Measurements from ENCODE around the gene COL15A1. TPM values are rescaled to one million over a fixed set of nuclear protein-coding genes. Genes with fewer than 3 reads are reported as not detected.

The COL15A1 gene
- total and polyA plus RNA-seq, 2 of the 8 experiments (the other 6 are each of a cell fraction or from before 2014, with no cell fraction given) = 0.12 to 0.15 TPM

- H2BK15ac ChIP-seq (ENCODE audit: low read length) = no peak overlapping the region
- ChIA-PET POLR2A (ENCODE audit: partially characterized antibody) (interaction anchor here (1.4 kb wide), 1 partner anchor 114 kb away, joined by 4 read pairs; the partner anchor contains the start of gene TGFBR1), CTCF (ENCODE audit: partially characterized antibody) (interaction anchor here (0.6 to 3.8 kb wide), 13 partner anchors 8 to 474 kb away, joined by 3 to 27 read pairs (median 3); no protein-coding TSS in a partner anchor)
- H3K27me3 ChIP-seq (replicated peaks in 1 of 4; ENCODE audit: control insufficient read depth in 3 of 4, extremely low read depth in 1 of 4, insufficient read depth in 3 of 4, low read length in 3 of 4) = no peaks in the 10 kb centered on the region
- no peak overlapping the region for H3K14ac ChIP-seq (ENCODE audit: insufficient read length)
- no peaks in the 10 kb centered on the region for H3K4me1 ChIP-seq (replicated peaks in 1 of 4; ENCODE audit: control insufficient read depth in 3 of 4, insufficient read depth in 4 of 4, low read length in 3 of 4)
- no peak overlapping the region for H2BK20ac ChIP-seq (ENCODE audit: low read length)
- H2BK5ac ChIP-seq (ENCODE audit: low read depth, low read length) = no peak overlapping the region
- no peak overlapping the region for H3K4me2 ChIP-seq (ENCODE audit: insufficient read depth in 1 of 2, low read depth in 2 of 2, low read length in 2 of 2)
- no peak overlapping the region for H4K8ac ChIP-seq (ENCODE audit: extremely low read depth, insufficient read depth, low read length)
- no peak overlapping the region for H2BK120ac ChIP-seq (replicated peaks; ENCODE audit: low read depth, low read length)
- H3K79me2 ChIP-seq (ENCODE audit: control insufficient read depth in 1 of 2, insufficient read depth in 2 of 2, low read length in 2 of 2) = no peaks in the 10 kb centered on the region
- peaks cover 7 to 17% of the 10 kb centered on the region in 2 experiments; a peak in 3 of 4 replicates for H3K9me3 ChIP-seq (ENCODE audit: insufficient read depth in 2 of 2, low read depth in 1 of 2, low read length in 1 of 2)
- H4K20me1 ChIP-seq (replicated peaks in 1 of 2; ENCODE audit: control insufficient read depth in 1 of 2, insufficient read depth in 2 of 2, low read length in 2 of 2) = no peaks in the 10 kb centered on the region
- H4K91ac ChIP-seq (replicated peaks; ENCODE audit: insufficient read length, low read length) = no peak overlapping the region
- H3K4me3 ChIP-seq (ENCODE audit: extremely low read depth in 1 of 4, insufficient read depth in 2 of 4, low read depth in 3 of 4, low read length in 4 of 4) = no peak overlapping the region
- H2AK5ac ChIP-seq (ENCODE audit: low read depth, low read length) = no peak overlapping the region
- 78% methylated on average over 8 of the region's 8 CpGs; no CpG with 5 or more reads in 1 of the 2 experiments for WGBS, 2 experiments (ENCODE audit: extremely low coverage in 1 of 2, insufficient coverage in 1 of 2, insufficient read length in 1 of 2, insufficient replicate concordance in 2 of 2, low coverage in 1 of 2, low lambda C conversion rate in 2 of 2, missing lambda C conversion rate in 1 of 2)
- no peaks in the 10 kb centered on the region for H3K36me3 ChIP-seq (ENCODE audit: control insufficient read depth in 2 of 4, insufficient read depth in 4 of 4, low read length in 3 of 4)
- no peak for DNase-seq (ENCODE audit: low read depth in 1 of 2, low spot score in 2 of 2)
- H3K18ac ChIP-seq (ENCODE audit: extremely low read depth, low read length) = no peak overlapping the region
- H3K9ac ChIP-seq (replicated peaks in 1 of 4; ENCODE audit: extremely low read depth in 1 of 4, low read depth in 3 of 4, low read length in 3 of 4) = no peak overlapping the region
- no peak overlapping the region for H2BK12ac ChIP-seq (ENCODE audit: low read depth, low read length)
- H3K23me2 ChIP-seq (ENCODE audit: low read depth, low read length) = peaks cover 1% of the 10 kb centered on the region; the same call in 1 of the 2 replicates
- H3K27ac ChIP-seq (ENCODE audit: low read depth, low read length) = no peak overlapping the region
- FAIRE-seq = no peak
- TF ChIP-seq FOSL1 (IDR thresholded peaks at IDR 0.05; ENCODE audit: insufficient read depth, low read depth, low read length) (no peak), ASH2L (IDR thresholded peaks at IDR 0.05; ENCODE audit: low read length) (no peak), RXRA (IDR thresholded peaks at IDR 0.05; ENCODE audit: insufficient read depth, low read depth, low read length) (no peak), KDM4A (IDR thresholded peaks at IDR 0.05; ENCODE audit: low read depth, low read length, severe bottlenecking) (no peak), ATF3 (IDR thresholded peaks at IDR 0.05; ENCODE audit: insufficient read depth, low read depth, low read length) (no peak), SUZ12 (IDR thresholded peaks at IDR 0.05; ENCODE audit: low read length) (no peak), CEBPB (IDR thresholded peaks at IDR 0.05; ENCODE audit: low read depth, low read length) (no peak), CTBP2 (IDR thresholded peaks at IDR 0.05; ENCODE audit: borderline replicate concordance, insufficient read depth, insufficient read length, low read length) (no peak), YY1 (IDR thresholded peaks at IDR 0.05; ENCODE audit: low read depth, low read length) (no peak), SIRT6 (IDR thresholded peaks at IDR 0.05; ENCODE audit: low read length) (no peak)
- H3K56ac ChIP-seq (replicated peaks; ENCODE audit: insufficient read length, low read depth, low read length) = no peak overlapping the region
- no peak overlapping the region for H4K5ac ChIP-seq (ENCODE audit: insufficient read length, low read depth, low read length)
- no peak overlapping the region for H2AFZ ChIP-seq (ENCODE audit: low read length)
- no peaks in the 10 kb centered on the region for H3K79me1 ChIP-seq (ENCODE audit: low read depth, low read length)
- no peak overlapping the region for H3K4ac ChIP-seq (replicated peaks; ENCODE audit: insufficient read length, low read depth, low read length)
- no peak overlapping the region for H3K23ac ChIP-seq (ENCODE audit: insufficient read length)
Measured at GRCh38 chr9:98990181-98990870, 46.6 kb downstream of the COL15A1 start.

Data from H1 (cell line).